ENCODE data around the gene POC1A. TPM values are rescaled to one million over a fixed set of nuclear protein-coding genes. Genes with fewer than 3 reads are reported as not detected.

POC1A gene
- total and polyA plus RNA-seq, 2 of the 8 experiments (the other 6 are each of a cell fraction or from before 2014, with no cell fraction given): 35.7 to 39.2 TPM

DNA sequence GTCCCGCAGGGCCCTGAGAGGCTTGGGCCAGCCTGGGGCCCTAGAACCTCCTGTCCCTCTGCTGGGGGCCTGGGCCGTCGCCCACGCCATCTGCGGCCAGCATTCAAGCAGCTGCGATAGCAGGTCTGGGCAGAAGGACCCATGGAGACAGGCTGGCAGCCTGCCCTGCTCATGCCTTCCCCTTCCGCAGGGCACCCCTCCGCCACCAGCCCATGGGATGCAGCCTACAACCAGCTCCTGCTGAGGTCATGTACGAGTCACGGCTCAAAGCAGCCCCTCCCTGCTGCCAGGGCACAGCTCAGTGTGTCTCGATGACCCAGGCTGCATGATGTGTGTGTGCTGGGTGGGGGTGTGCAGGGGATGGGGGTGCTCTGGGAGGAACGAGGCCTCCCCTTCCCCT is 125.7 kb downstream of the POC1A start:
- FAIRE-seq: no peak
- WGBS, 2 experiments (ENCODE audit: extremely low coverage in 1 of 2, insufficient coverage in 1 of 2, insufficient read length in 1 of 2, insufficient replicate concordance in 2 of 2, low coverage in 1 of 2, low lambda C conversion rate in 2 of 2, missing lambda C conversion rate in 1 of 2): 94% methylated on average over 11 of the region's 12 CpGs; no CpG with 5 or more reads in 1 of the 2 experiments
- TF ChIP-seq SP4 (IDR thresholded peaks at IDR 0.05; ENCODE audit: low read length): no peak
- no peak for TF ChIP-seq NRF1 (IDR thresholded peaks at IDR 0.05; ENCODE audit: low read depth, low read length)
- TF ChIP-seq HDAC6 (IDR thresholded peaks at IDR 0.05; ENCODE audit: low read depth, low read length): no peak
- TF ChIP-seq BACH1 (IDR thresholded peaks at IDR 0.05; ENCODE audit: low read length): no peak
- no peak for TF ChIP-seq TAF1 (IDR thresholded peaks at IDR 0.05; ENCODE audit: low read depth, low read length)
- TF ChIP-seq BCL11A (IDR thresholded peaks at IDR 0.05; ENCODE audit: low read depth in 2 of 2, low read length in 2 of 2): no peak
- TF ChIP-seq SIN3A (conservative IDR thresholded peaks at IDR 0.05 in 1 of 2, IDR thresholded peaks at IDR 0.05 in 1 of 2; ENCODE audit: low read depth in 1 of 2, low read length in 2 of 2): no peak
- no peak for TF ChIP-seq BRCA1 (IDR thresholded peaks at IDR 0.05; ENCODE audit: low read depth, low read length)
- no peak for TF ChIP-seq JUND (IDR thresholded peaks at IDR 0.05; ENCODE audit: low read length)
- TF ChIP-seq CBX8 (IDR thresholded peaks at IDR 0.05; ENCODE audit: borderline replicate concordance, low read depth, low read length): no peak
- TF ChIP-seq, protein P1, sequence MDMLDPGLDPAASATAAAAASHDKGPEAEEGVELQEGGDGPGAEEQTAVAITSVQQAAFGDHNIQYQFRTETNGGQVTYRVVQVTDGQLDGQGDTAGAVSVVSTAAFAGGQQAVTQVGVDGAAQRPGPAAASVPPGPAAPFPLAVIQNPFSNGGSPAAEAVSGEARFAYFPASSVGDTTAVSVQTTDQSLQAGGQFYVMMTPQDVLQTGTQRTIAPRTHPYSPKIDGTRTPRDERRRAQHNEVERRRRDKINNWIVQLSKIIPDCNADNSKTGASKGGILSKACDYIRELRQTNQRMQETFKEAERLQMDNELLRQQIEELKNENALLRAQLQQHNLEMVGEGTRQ (IDR thresholded peaks at IDR 0.05; ENCODE audit: low read length): no peak
- TF ChIP-seq SP2 (IDR thresholded peaks at IDR 0.05; ENCODE audit: low read length): no peak
- Histone ChIP-seq H3K4ac (replicated peaks; ENCODE audit: insufficient read length, low read depth, low read length) (no peak overlapping the region), H3K27me3 (replicated peaks in 1 of 4; ENCODE audit: control insufficient read depth in 3 of 4, extremely low read depth in 1 of 4, insufficient read depth in 3 of 4, low read length in 3 of 4) (no peaks in the 10 kb centered on the region), H2BK20ac (ENCODE audit: low read length) (no peak overlapping the region), H3K4me3 (ENCODE audit: extremely low read depth in 1 of 4, insufficient read depth in 2 of 4, low read depth in 3 of 4, low read length in 4 of 4) (no peak overlapping the region), H2AK5ac (ENCODE audit: low read depth, low read length) (no peak overlapping the region), H3K9me3 (ENCODE audit: insufficient read depth in 2 of 2, low read depth in 1 of 2, low read length in 1 of 2) (no peaks in the 10 kb centered on the region), H3K56ac (replicated peaks; ENCODE audit: insufficient read length, low read depth, low read length) (no peak overlapping the region), H3K4me1 (replicated peaks in 1 of 4; ENCODE audit: control insufficient read depth in 3 of 4, insufficient read depth in 4 of 4, low read length in 3 of 4) (peaks cover 0 to 2% (median 0%) of the 10 kb centered on the region in 4 experiments; a peak in 2 of 7 replicates), H3K18ac (ENCODE audit: extremely low read depth, low read length) (no peak overlapping the region), H2BK120ac (replicated peaks; ENCODE audit: low read depth, low read length) (no peak overlapping the region), H3K9ac (replicated peaks in 1 of 4; ENCODE audit: extremely low read depth in 1 of 4, low read depth in 3 of 4, low read length in 3 of 4) (no peak overlapping the region), H3K36me3 (ENCODE audit: control insufficient read depth in 2 of 4, insufficient read depth in 4 of 4, low read length in 3 of 4) (no peaks in the 10 kb centered on the region), H3K23me2 (ENCODE audit: low read depth, low read length) (no peaks in the 10 kb centered on the region), H2BK5ac (ENCODE audit: low read depth, low read length) (no peak overlapping the region; the same call in 1 of the 2 replicates), H4K8ac (ENCODE audit: extremely low read depth, insufficient read depth, low read length) (no peak overlapping the region), H3K14ac (ENCODE audit: insufficient read length) (no peak overlapping the region), H3K4me2 (ENCODE audit: insufficient read depth in 1 of 2, low read depth in 2 of 2, low read length in 2 of 2) (no peak overlapping the region), H4K5ac (ENCODE audit: insufficient read length, low read depth, low read length) (no peak overlapping the region), H2AFZ (ENCODE audit: low read length) (no peak overlapping the region), H4K20me1 (replicated peaks in 1 of 2; ENCODE audit: control insufficient read depth in 1 of 2, insufficient read depth in 2 of 2, low read length in 2 of 2) (no peaks in the 10 kb centered on the region), H2BK15ac (ENCODE audit: low read length) (no peak overlapping the region), H3K79me2 (ENCODE audit: control insufficient read depth in 1 of 2, insufficient read depth in 2 of 2, low read length in 2 of 2) (no peaks in the 10 kb centered on the region), H2BK12ac (ENCODE audit: low read depth, low read length) (0 out of 2 replicates have a peak overlapping the region, but pooled peaks have one; percentile 27), H4K91ac (replicated peaks; ENCODE audit: insufficient read length, low read length) (no peak overlapping the region), H3K27ac (ENCODE audit: low read depth, low read length) (no peak overlapping the region), H3K79me1 (ENCODE audit: low read depth, low read length) (no peaks in the 10 kb centered on the region), H3K23ac (ENCODE audit: insufficient read length) (no peak overlapping the region)
- no peak for DNase-seq (ENCODE audit: low read depth in 1 of 2, low spot score in 2 of 2)
- ChIA-PET CTCF (ENCODE audit: partially characterized antibody) (interaction anchor here (0.6 to 9.4 kb wide), 8 partner anchors 9 to 360 kb away, joined by 3 to 124 read pairs (median 12); no protein-coding TSS in a partner anchor), POLR2A (ENCODE audit: partially characterized antibody) (interaction anchor here (0.7 to 1.7 kb wide), 4 partner anchors 9 to 96 kb away, joined by 3 to 4 read pairs (median 3); no protein-coding TSS in a partner anchor)

All from H1 (cell line).